NCI-H2029 treated with DMSO at 0.1 percent for 48 hours (cell line): ENCODE results near the gene CHN2.
A peak's percentile ranks its signal among the peaks of the same experiment; 100 is the strongest.

Experiments
- DNase-seq: peaks from one replicate; lab custom pipeline; 2025; lab: John Stamatoyannopoulos, UW

The CHN2 gene

DNA sequence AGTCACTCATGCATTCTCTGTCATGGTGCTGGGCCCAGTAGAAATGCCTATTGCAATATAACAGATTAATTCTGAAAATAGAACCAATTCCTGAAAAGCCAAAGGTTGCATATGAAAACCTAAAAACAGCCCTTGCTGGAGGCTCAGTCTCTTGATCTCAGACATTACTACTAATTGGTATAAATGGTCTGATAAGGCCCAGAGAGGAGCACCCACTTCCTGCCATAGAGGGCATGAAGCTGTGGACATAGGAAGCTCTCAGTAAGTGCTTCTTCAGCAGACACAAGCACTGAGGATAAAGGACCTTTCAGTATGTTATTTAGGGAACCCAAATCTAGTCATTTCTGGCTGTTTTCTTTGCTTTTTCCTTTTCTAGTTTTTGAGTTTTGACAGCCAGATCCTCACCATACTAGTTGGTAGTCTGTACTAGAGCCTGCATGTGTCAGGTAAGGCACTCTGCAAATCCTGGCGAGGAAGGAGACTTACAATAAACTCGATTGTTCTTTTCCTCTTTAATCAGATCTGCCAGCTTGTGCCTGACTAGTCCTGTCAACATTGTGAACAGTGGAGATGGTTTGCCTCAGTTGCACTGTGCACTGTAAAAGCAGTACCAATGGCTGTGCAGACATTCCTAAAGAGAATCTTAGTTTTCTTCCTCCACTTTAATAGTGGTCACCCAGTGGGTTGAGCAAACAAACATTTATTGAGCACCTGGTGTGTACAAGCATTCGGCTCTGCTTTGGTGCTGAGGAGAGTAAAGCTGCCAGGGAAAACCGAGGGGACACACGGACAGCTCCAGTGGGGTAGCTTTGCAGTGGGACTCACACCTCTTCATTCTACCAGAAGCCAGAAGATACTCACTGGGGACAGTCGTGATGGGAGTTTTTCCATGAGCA lies 140.9 kb downstream of the CHN2 start:
- peak; percentile 52 for DNase-seq

DNA sequence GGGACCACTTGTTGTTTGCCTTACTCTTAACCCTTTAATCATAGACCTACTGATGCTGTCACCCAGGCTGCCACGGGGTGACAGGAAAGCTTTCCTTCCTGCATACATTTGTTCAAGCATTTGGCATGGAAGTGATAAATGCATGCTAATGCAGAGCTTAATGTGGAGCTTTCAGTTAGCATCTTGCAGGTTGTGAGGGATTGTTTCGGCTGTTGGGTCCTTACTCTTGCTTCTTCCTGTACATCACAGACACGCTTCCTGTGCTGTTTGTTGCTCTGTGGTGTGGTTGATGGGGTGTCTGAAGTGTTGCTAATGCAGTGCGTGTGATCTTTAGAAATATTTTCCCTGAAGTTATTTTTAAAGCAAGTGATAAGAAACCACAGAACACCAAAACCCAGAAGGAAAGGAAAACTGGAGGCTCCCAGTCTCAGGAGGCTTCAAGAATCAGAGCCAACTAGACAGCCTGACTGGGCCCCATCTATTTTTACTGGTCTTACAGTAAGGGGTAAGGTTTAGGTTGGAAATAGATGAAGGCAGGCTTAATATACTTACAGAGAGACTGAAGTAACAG lies 143.1 kb downstream of the CHN2 start:
- DNase-seq = no peak

DNA sequence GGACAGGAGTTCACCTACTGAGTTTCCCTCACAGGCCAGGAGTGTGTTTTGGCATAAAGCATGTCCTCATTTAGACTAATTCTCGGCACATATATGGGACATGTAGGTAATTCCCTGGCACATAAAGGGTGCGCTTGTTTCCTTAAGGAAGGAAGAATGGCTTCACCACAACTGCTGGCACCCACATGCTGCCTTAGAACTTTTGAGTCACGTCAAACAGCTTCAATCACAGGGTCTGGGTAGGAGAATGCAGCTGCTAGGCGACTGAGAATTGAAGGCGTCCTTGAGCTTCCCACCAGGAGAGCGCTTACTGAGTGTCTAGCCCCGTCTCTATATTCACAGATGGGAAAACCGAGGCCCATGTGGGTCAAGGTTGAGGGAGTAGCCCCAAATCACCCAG lies 146.1 kb downstream of the CHN2 start:
- no peak for DNase-seq

DNA sequence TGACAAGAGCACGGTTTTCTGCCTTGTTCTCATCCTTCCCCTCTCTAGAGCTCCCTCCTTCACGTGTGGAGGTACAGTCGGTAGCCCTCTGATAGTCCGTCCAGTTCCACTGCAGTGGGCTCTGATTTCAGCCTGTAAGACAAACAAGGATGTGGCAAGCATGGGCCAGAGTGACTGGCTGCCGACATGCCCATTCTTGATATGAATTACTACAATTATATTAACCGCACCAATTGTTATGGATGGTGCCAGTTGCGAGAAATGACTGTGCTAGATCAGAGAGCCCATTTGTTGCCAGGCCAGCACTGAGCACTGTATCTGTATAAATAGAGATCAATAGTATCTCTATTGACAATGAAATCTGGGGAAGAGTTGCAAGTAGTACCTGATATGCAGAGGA lies 146.6 kb downstream of the CHN2 start:
- DNase-seq = no peak

DNA sequence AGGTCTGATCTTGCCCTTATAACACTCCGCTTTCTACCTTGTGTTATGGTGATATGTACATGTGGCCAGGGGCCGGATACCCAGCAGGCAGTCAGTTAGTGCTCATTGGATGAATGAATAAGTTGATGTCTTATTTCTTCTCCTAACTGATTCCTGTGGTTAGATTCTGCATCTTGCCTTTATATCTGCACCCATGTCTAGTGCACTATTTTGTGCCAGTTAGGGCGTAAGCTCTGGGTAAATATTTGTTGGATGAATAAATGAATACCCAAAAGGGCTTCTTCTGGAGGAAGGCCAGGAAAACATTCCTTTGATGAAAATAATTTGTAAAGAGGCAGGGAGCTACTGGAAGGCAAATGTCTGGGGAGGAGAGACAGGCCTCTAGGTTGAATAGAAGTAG lies 148.2 kb downstream of the CHN2 start:
- DNase-seq = no peak

DNA sequence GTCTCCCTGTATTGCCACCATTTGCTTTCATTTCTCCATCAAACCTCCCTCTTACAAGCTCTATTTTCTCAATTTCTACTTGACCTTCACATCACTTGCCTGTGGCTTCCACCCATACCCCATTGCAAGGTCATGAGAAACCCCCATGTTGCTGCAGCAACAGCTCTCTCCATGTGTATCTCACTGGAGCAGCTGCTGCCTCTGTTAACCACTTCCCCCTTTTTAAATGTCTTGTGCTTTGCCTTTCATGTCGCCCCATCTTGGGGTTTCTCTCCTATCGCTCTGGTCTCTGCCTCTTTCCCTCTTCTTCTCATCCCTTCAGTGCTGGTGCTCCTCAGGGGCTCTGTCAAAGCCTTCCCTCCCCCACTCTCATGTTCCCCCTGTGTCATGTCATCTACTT lies 148.8 kb downstream of the CHN2 start:
- DNase-seq = no peak

DNA sequence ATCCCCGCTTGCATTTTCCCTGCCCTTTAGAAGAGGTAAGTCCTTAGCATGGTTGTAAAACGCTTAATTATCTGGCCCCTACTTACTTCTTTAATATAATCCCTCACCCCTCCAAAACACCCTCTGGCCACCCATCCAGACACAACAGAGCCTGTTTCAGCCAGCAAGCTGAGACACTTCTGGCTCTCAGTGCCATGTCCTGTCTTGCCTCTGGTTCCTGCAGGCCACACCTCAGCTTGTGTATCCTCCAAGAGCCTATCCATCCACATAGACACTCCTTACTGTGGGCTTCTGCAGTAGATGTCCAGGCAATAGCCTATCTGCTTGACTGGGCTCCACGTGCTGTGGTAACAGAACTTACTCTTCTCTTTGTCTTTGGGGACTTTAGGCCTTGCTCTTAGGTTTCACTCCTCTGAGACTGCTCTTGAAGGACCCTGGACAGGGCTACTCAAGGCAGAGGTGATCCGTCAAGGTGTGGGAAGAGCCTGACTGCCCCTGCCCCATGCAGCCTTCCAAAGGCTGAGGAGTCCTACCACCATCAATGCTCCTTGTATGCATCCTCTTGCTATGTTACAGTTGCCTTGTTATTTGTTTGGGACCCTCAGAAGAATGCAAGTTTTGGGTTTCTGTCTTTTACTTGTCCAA lies 149.9 kb downstream of the CHN2 start:
- no peak for DNase-seq

DNA sequence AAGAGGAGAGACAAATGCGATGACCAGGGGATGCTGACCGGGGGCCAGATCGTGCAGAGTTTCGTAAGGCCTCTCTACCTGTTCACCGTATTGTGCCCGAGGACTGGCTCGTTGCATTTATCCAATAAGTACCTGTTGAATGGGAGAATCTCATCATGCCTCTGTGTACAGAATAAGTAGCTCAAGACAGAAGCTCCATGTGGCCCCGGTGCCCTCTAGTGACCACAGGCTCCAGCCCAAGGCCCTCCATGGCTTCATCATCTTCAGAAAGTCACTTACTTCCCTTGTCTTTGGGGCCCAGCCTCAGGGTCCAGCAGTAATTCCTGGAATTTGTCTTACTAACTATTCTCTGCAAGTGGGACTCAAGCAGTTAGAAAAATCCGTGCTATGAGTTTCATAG lies 151.0 kb downstream of the CHN2 start:
- no peak for DNase-seq

DNA sequence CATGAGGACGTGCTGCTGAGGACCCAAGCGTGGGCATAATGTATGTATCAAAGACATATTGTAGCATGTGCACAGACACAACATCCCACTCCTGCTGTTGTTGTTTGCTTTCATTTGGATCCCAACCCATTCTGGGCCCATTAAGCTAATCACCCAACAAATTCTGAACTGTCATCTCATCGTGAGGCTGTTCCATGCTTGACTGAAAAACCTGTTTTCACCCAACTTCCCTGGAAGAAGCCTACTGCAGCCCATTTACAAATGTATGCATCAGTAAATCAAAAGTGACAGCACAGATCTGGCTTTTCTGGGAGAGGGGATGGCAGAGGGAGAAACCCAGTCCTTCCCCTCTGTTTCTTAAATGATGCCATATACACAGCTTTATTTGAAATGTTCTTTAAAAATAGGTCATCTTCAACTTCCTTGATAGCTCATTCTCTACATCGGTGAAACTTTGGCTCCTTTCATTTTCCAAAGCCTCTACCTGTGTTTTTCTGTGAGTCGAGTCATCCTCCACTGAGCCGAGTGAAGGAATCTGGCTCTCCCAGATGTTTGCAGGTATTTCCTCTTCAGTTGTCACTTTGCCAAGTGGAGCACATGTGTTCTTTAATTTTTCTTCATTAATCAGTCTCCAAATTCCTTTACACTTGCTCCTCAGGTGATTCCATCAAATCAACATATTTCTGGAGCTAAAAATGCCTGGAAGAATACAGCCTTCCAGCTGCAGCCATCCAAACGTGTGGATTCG lies 151.8 kb downstream of the CHN2 start:
- no peak for DNase-seq

DNA sequence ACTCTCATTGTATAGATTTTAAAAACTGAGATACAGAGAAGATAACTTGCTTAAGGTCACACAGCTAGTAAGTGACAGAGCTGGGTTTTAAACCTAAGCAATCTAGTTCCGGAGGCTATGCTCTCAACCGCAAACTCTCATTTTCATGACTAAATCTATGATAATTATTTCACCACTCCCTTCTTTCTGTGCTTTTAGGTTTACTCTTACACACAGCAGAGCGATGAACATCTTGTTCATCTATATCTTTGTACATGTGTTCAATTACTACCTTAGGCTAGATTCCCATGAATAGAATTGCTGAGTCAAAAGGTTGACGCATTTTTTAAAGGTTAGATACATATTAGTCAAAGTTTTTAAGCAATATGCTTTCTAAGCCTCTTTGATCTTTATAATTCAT lies 154.8 kb downstream of the CHN2 start:
- DNase-seq = no peak

DNA sequence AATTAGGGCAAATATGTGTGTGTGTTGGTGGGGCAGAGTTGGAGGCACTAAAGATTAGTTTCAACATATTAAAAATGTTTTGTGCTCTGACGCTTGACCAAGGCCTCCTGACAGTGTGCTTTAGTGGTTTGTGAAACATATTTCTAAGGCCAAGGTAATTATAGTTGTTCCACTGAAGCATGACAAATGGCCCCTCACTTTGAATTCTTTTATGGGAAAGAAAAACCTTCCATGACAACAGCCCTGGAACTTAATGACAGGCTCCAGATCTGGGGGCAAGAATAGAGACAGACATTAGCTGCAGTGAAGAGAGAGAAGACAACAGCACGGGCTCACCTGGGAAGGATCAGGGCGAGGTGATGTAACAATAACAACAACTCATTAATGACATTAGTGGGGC lies 155.8 kb downstream of the CHN2 start:
- no peak for DNase-seq

DNA sequence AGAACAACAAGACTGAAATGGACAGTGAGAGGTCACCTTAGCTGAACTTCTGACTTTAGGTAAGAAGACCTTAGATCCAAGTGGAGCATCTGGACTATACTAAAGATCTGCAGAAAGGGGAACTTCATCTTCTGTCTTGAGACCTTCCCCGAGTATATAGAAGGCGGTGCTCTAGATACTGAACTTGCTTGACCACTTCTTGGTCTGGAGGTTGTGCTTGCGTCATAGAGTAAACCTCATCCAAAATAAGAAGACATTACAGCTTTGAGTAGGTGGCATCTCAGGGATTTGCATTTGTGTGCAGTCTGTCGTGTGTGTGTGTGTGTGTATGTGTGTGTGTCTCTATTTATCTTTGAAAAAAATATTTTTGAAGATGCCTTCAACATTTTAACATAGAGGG lies 157.5 kb downstream of the CHN2 start:
- no peak for DNase-seq

DNA sequence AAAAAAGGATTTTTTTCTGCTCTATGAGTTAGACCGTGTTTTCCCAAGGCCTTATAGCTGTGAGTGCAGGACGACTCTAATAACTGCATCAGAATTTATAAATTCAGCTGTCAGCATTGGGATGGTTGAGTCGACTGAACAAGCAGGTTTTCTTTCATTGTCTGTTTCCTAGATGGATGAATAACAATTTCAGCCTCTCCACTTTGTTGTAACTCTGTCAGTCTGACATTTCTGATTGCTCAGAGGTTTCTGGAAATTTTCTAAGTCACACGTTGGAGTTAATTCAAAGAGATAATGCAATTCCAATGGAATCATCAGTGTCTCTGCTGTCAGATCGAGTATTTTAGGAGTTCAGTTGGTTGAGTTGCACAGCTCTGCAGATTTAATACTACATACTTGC lies 159.2 kb downstream of the CHN2 start:
- no peak for DNase-seq

DNA sequence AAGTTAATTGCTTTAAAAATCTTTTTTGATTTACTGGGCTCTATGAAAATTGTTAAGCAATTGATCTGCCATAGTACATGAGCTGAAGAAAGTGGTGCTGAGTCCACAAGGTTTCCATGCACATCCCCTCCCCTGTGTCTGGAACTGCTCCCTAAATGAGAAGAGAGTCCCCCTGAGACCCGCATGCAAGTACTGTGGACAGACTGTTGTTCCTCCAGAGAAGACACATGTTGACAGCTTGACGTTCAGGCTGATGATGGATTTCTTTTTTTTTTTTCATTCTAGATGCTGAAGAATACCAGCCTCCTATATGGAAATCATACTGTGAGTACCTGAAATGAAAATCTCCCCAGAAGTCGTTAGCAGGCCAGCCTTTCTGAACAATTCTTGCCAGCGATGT lies 159.8 kb downstream of the CHN2 start:
- no peak for DNase-seq

DNA sequence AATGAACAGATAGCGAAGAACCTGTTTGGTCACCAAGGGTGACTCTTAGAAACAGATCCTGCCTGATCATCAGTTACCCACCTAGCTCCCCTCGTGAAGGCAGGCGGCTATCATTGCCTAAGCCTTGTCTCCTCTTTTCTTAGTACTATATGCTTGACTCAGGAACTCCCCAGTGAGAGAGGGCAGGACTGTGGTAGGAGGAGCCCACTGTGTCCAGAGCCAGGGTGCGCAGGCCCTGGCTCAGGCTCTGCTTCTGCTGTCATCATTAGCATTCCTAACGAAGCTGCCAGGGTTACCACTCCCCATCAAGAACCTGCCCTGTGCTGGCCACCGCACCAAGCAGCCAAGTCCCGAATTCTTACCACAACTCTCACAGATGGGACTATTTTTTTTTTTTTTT lies 160.8 kb downstream of the CHN2 start:
- DNase-seq = no peak

DNA sequence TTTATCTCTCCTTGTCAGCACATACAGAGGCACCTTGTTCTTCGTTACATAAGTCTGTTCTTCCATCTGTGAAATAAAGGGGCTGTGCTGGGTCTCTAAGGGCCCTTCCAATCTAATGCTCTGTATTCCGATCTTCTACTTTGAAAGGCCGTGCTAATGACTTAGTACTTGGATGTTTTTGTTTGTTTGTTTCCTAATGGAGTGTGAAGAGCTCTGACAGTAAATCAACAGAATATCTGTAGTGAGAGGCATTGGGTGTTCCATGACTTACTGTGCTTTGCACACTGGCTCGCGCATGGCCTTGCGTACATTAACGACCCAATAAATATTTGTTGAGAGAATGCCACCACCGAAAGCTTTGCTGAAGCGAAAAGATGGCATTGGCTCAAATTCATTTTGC lies 162.1 kb downstream of the CHN2 start:
- DNase-seq = no peak

DNA sequence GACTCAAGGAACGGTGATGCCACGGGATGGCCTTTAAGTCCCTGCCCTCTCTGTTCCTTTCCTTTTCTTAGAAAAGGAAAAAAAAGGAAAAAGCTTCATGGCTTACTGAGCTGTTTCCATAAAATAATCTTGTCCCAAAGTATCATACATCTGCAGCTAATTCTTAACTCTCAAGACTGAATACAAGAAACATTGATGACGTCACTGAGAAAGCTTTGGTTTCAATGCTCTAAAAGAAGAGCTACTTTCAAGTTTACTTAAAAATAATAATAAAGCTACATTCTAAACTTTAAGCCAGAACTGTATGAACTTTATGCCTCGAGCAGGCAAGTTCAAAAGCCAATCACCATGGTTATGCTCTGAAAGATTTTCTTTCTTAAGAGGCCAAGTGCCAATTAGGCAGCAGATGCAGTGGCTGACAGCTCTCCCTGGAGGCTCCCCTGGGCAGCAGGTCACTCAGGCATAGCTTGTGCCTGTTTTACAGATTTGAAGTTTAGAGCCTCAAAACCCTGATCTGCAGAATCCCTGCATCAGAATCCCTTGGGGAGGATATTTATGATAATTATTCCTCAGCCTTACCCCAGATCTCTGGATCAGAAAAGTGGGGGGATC lies 165.0 kb downstream of the CHN2 start:
- no peak for DNase-seq

DNA sequence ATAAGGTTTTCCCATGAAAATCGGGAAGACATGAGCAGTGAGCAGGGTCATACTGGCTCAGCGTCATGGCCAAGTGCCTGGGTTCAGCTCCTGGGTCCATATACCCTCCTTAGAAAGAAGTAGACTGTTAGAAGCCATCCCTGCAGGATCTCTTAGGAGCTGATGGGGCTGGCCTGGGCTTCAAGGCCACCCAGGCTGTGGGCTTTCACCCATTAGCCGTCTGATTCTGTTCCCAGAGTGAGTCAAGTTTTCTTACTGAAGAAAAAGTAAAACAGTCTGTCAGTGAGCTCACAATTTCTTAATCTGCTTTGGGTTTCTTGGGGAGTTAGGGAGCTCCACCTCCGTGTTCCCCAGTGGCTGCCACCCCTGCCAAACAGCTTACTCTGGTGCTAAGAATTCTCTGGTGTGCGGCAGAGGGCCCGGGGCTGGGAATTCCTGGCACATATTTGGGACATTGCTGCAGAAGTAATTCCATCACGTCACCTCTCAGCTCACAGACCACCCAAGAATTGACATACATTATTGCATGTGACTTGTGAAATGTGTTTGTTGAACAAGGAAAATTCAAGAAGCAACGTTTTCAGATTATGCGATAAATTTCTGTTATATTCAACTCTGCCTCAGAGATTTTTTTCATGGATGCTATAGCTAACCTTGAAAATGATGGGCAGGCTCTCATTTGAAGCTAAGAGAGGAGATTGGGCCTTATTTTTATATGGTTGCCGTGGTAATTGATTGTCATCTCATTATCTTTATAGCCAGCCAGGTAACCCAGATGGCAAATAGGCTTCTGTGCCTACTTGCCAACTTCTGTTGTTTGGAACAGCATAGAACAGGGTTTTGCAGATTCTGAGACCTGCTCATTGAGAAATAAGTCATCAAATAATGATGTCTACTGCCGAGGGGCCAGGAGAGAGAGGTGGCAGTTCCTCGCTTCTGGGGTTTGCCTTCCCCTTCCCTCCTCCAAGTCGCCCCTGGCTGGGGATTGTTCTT lies 166.4 kb downstream of the CHN2 start:
- DNase-seq = no peak

DNA sequence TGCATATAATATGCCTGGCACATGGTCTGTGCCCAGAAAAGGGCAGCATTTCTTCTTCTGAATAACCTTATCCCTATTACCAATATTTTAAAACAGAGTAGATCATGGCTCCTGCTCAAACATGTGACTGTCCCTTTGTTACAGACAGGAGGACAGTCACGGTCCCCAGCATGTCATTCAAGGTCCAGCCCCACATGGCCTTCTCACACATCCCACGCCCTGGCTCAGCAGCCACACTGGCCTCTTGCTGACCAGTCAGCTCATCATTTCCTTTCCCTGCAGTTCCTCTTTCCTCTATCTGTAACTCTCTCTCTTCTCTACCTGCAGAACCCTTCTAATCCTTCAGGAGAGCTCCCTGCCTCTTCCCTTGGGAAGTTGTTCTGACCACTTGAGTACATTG lies 167.8 kb downstream of the CHN2 start:
- no peak for DNase-seq

DNA sequence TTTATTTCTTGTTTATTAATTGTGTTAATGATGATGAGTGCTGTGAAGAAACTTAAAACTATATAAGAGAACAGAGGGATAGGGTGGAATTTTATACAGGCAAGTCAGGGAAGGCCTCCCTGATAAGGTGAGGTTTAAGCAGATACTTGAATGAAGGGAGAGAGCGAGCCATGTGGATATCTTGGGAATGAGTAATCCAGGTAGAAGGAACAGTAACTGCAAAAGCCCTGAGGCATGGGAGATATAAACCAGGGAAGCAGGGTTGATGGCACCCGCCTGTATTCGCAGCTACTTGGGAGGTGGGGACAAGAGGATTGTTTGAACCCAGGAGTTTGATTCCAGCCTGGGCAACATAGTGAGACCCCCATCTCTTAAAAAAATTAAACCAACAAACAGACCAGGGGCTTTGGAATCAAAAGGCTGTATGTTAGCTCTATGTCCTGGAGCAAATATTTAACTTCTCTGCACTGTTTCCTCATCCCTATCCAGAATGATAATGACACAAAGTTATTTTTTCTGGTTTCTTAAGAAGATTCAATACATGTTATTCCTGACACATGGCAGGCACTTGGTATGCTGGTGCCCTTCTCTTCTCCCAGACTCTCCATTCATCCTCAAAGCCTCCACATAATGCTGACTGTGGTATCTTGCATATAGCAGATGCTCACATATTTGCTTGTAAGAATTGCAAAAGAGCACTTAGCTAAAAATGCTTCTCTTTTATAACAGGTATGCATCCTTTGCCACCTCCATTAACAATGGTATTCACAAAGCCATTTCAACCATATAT lies 169.3 kb downstream of the CHN2 start:
- DNase-seq = no peak
